HG03064 (cell line): Measurements from ENCODE around the gene TBC1D7.
A peak's percentile ranks its signal among the peaks of the same experiment; 100 is the strongest.

ENCODE experiments used
- ATAC-seq: cut with Tn5 transposase; IDR thresholded peaks from one replicate; pipeline ENCODE4 v1.9.1; 2021; ENCODE audit warnings: low read depth; ENCODE audit not compliant: unreplicated experiment

TBC1D7 gene

GRCh38 chr6:13328076-13328874 is at the start of gene TBC1D7:
TBC1D7 (minus strand) TSS chr6:13328537; CDS start chr6:13326898, 1,639 bp downstream.
- ATAC-seq: peak; percentile 82

- no peak for ATAC-seq
These were observed 48.9 kb upstream of the TBC1D7 start for GRCh38 chr6:13377054-13377758.

GRCh38 chr6:13375360-13375878 is 47.1 kb upstream of the TBC1D7 start:
- ATAC-seq: peak; percentile 75

- ATAC-seq: no peak
These were observed 45.6 kb upstream of the TBC1D7 start for GRCh38 chr6:13373919-13374318.

- no peak for ATAC-seq
These were observed 45.1 kb upstream of the TBC1D7 start for GRCh38 chr6:13373488-13373886.

GRCh38 chr6:13372688-13373487 is 44.6 kb upstream of the TBC1D7 start:
- ATAC-seq: no peak

GRCh38 chr6:13372076-13372475 is 43.7 kb upstream of the TBC1D7 start:
- ATAC-seq: no peak

- ATAC-seq: no peak
These were observed 43.2 kb upstream of the TBC1D7 start for GRCh38 chr6:13371421-13372072.

GRCh38 chr6:13370623-13371022 is 42.3 kb upstream of the TBC1D7 start:
- no peak for ATAC-seq

- ATAC-seq: no peak
These were observed 41.3 kb upstream of the TBC1D7 start for GRCh38 chr6:13369591-13369990.

GRCh38 chr6:13368731-13369115 is 40.4 kb upstream of the TBC1D7 start:
- no peak for ATAC-seq

GRCh38 chr6:13368079-13368730 is 39.9 kb upstream of the TBC1D7 start:
- no peak for ATAC-seq

GRCh38 chr6:13367396-13367795 is 39.1 kb upstream of the TBC1D7 start:
- no peak for ATAC-seq

GRCh38 chr6:13365320-13365719 is 37.0 kb upstream of the TBC1D7 start:
- ATAC-seq: no peak

- no peak for ATAC-seq
These were observed 36.5 kb upstream of the TBC1D7 start for GRCh38 chr6:13364842-13365241.

GRCh38 chr6:13362412-13362811 is 34.1 kb upstream of the TBC1D7 start:
- ATAC-seq: no peak

GRCh38 chr6:13360671-13361540 is 32.6 kb upstream of the TBC1D7 start:
- ATAC-seq: no peak

- no peak for ATAC-seq
These were observed 30.9 kb upstream of the TBC1D7 start for GRCh38 chr6:13359287-13359686.

- ATAC-seq: no peak
These were observed 30.2 kb upstream of the TBC1D7 start for GRCh38 chr6:13358511-13358910.
